GM13977 (cell line): ENCODE results near the gene TRIM25.

ENCODE experiments used
- DNase-seq: peaks from one replicate; pipeline ENCODE4 v3.0.0; 2012; ENCODE audit warnings: low spot score
- CTCF ChIP-seq: IDR thresholded peaks from 2 replicates; pipeline ENCODE4 v1.5.1; 2012; ENCODE audit warnings: mild to moderate bottlenecking, control low read depth; ENCODE audit not compliant: insufficient read depth; ENCODE audit errors: extremely low read depth, missing control alignments
- in situ Hi-C: fragments of 300-500 bp; cut with MboI; formaldehyde crosslinking; loops from one replicate; pipeline ENCODE4 v1.12.0; 2022; ENCODE audit warnings: low sequenced_read_pairs, low pct_unique_long_range_greater_than_20kb, mixed read lengths, inconsistent platforms; ENCODE audit not compliant: unreplicated experiment

TRIM25 gene

GRCh38 chr17:56913867-56914580 is at the start of gene TRIM25:
Gene TRIM25 (minus strand): TSS chr17:56914049. CDS start chr17:56913988, 61 bp downstream.
- in situ Hi-C loops, result no loop called here
- TF ChIP-seq CTCF, result no peak
- DNase-seq, result peak; percentile 96

GRCh38 chr17:56960596-56961538 is 47.0 kb upstream of the TRIM25 start, which contains the start of gene COIL:
Gene COIL (minus strand): TSS chr17:56961050. CDS start chr17:56961019, 31 bp downstream.
- DNase-seq, result peak; percentile 93
- peak; percentile 97 for TF ChIP-seq CTCF
- in situ Hi-C loops, result no loop called here

- in situ Hi-C loops, result no loop called here
Measured at GRCh38 chr17:56956992-56957391, 43.1 kb upstream of the TRIM25 start.

GRCh38 chr17:56949595-56949994 is 35.7 kb upstream of the TRIM25 start:
- no peak for TF ChIP-seq CTCF
- in situ Hi-C loops, result no loop called here
- DNase-seq, result no peak

More at GRCh38 chr17:56956992-56957391, 43.1 kb upstream of the TRIM25 start:
- no peak for DNase-seq
- no peak for TF ChIP-seq CTCF

GRCh38 chr17:56948491-56948890 is 34.6 kb upstream of the TRIM25 start:
- DNase-seq, result no peak
- no peak for TF ChIP-seq CTCF
- in situ Hi-C loops, result no loop called here

- in situ Hi-C loops, result no loop called here
- TF ChIP-seq CTCF, result no peak
- no peak for DNase-seq
Measured at GRCh38 chr17:56947741-56948140, 33.9 kb upstream of the TRIM25 start.
